Sigmoid colon (tissue), 4 donors: ENCODE measurements around the gene MYL10.

Experiments
- CTCF ChIP-seq, 4 experiments: fragments of 450-650 bp in 3 of 4; fragments of 200-600 bp in 1 of 4; IDR thresholded peaks; one replicate each; pipeline ENCODE4 v1.5.1; 2016 to 2019; ENCODE audit warnings: antibody characterized with exemption in 4 of 4, mild to moderate bottlenecking in 3 of 4, moderate library complexity in 2 of 4
- POLR2A ChIP-seq, 2 donors: fragments of 450-650 bp; IDR thresholded peaks; one replicate each; pipeline ENCODE4 v1.6.1; 2016; ENCODE audit warnings: antibody characterized with exemption in 2 of 2, mild to moderate bottlenecking in 2 of 2, moderate library complexity in 2 of 2
- POLR2AphosphoS5 ChIP-seq, 4 donors: sonication (generic); formaldehyde crosslinking; IDR thresholded peaks; one replicate each; pipeline ENCODE4 v1.6.1; 2017; ENCODE audit warnings: antibody characterized with exemption in 4 of 4

GRCh38 chr7:101677797-101678479 lies 48.8 kb upstream of the MYL10 start:
- TF ChIP-seq POLR2A (IDR thresholded peaks at IDR 0.05) (no peak), CTCF (IDR thresholded peaks at IDR 0.05) (no peak), POLR2AphosphoS5 (IDR thresholded peaks at IDR 0.05) (no peak)
